Measurements from ENCODE around the gene SDK1. TPM values are rescaled to one million over a fixed set of nuclear protein-coding genes. Genes with fewer than 3 reads are reported as not detected.
A peak's percentile ranks its signal among the peaks of the same experiment; 100 is the strongest.

Gene SDK1
- total RNA-seq, 2 experiments from 2014 or later: 0.20 to 0.25 TPM

GRCh38 chr7:3378390-3379150, 77.5 kb downstream of the SDK1 start:
- DNase-seq: no peak
- no peaks in the 10 kb centered on the region for H3K4me1 Mint-ChIP-seq
- POLR2A ChIA-PET: no interaction called here
- no peaks in the 10 kb centered on the region for H3K36me3 Mint-ChIP-seq
- H3K9me3 Mint-ChIP-seq: no peaks in the 10 kb centered on the region
- H3K4me3 Mint-ChIP-seq: no peak overlapping the region
- peaks cover 8% of the 10 kb centered on the region for H3K27me3 Mint-ChIP-seq
- no peak for ATAC-seq (ENCODE audit: low read depth)
- no peak overlapping the region for H3K27ac Mint-ChIP-seq

GRCh38 chr7:3380034-3380433, 79.0 kb downstream of the SDK1 start:
- H3K4me3 Mint-ChIP-seq: no peak overlapping the region
- peaks cover 8% of the 10 kb centered on the region for H3K27me3 Mint-ChIP-seq
- no peak for ATAC-seq (ENCODE audit: low read depth)
- no peaks in the 10 kb centered on the region for H3K4me1 Mint-ChIP-seq
- no peaks in the 10 kb centered on the region for H3K9me3 Mint-ChIP-seq
- H3K36me3 Mint-ChIP-seq: no peaks in the 10 kb centered on the region
- POLR2A ChIA-PET: no interaction called here
- no peak overlapping the region for H3K27ac Mint-ChIP-seq
- DNase-seq: no peak

GRCh38 chr7:3380886-3381685, 80.0 kb downstream of the SDK1 start:
- H3K27ac Mint-ChIP-seq: no peak overlapping the region
- DNase-seq (no peak), ATAC-seq (ENCODE audit: low read depth) (no peak)
- no peaks in the 10 kb centered on the region for H3K36me3 Mint-ChIP-seq
- POLR2A ChIA-PET: no interaction called here
- H3K9me3 Mint-ChIP-seq: no peaks in the 10 kb centered on the region
- peaks cover 6% of the 10 kb centered on the region for H3K27me3 Mint-ChIP-seq
- H3K4me1 Mint-ChIP-seq: no peaks in the 10 kb centered on the region
- no peak overlapping the region for H3K4me3 Mint-ChIP-seq

- no peaks in the 10 kb centered on the region for H3K4me1 Mint-ChIP-seq
- H3K27me3 Mint-ChIP-seq: peaks cover 6% of the 10 kb centered on the region
- POLR2A ChIA-PET: no interaction called here
- no peak overlapping the region for H3K27ac Mint-ChIP-seq
- no peaks in the 10 kb centered on the region for H3K36me3 Mint-ChIP-seq
- no peak overlapping the region for H3K4me3 Mint-ChIP-seq
- no peaks in the 10 kb centered on the region for H3K9me3 Mint-ChIP-seq
- no peak for ATAC-seq (ENCODE audit: low read depth)
- DNase-seq: no peak
Measured at GRCh38 chr7:3386423-3387190, 85.6 kb downstream of the SDK1 start.

GRCh38 chr7:3393862-3394261, 92.8 kb downstream of the SDK1 start:
- Mint-ChIP-seq H3K36me3 (peaks cover 6% of the 10 kb centered on the region), H3K27ac (no peak overlapping the region), H3K4me3 (no peak overlapping the region), H3K27me3 (peaks cover 15% of the 10 kb centered on the region), H3K9me3 (peaks cover 13% of the 10 kb centered on the region), H3K4me1 (no peaks in the 10 kb centered on the region)
- POLR2A ChIA-PET: no interaction called here
- ATAC-seq (ENCODE audit: low read depth) (no peak), DNase-seq (no peak)

- peaks cover 6% of the 10 kb centered on the region for H3K36me3 Mint-ChIP-seq
- peaks cover 13% of the 10 kb centered on the region for H3K27me3 Mint-ChIP-seq
- no peak for DNase-seq
- ATAC-seq (ENCODE audit: low read depth): no peak
- no peaks in the 10 kb centered on the region for H3K4me1 Mint-ChIP-seq
- peaks cover 16% of the 10 kb centered on the region for H3K9me3 Mint-ChIP-seq
- H3K27ac Mint-ChIP-seq: no peak overlapping the region
- no peak overlapping the region for H3K4me3 Mint-ChIP-seq
- POLR2A ChIA-PET: no interaction called here
Measured at GRCh38 chr7:3397324-3397723, 96.3 kb downstream of the SDK1 start.

- POLR2A ChIA-PET: no interaction called here
- Mint-ChIP-seq H3K27ac (no peak overlapping the region), H3K27me3 (peaks cover 12% of the 10 kb centered on the region), H3K36me3 (peaks cover 6% of the 10 kb centered on the region), H3K4me1 (no peaks in the 10 kb centered on the region), H3K4me3 (no peak overlapping the region), H3K9me3 (peaks cover 12% of the 10 kb centered on the region)
- peak; percentile 18 for ATAC-seq (ENCODE audit: low read depth)
- DNase-seq: no peak
Measured at GRCh38 chr7:3399858-3400257, 98.8 kb downstream of the SDK1 start.

GRCh38 chr7:3404501-3404900, 103.4 kb downstream of the SDK1 start:
- H3K9me3 Mint-ChIP-seq: no peaks in the 10 kb centered on the region

GRCh38 chr7:3408814-3409595, 108.0 kb downstream of the SDK1 start:
- Mint-ChIP-seq H3K27ac (no peak overlapping the region), H3K9me3 (no peaks in the 10 kb centered on the region)

More at GRCh38 chr7:3404501-3404900, 103.4 kb downstream of the SDK1 start:
- no peak for DNase-seq
- Mint-ChIP-seq H3K36me3 (no peaks in the 10 kb centered on the region), H3K27ac (no peak overlapping the region), H3K4me3 (no peak overlapping the region), H3K4me1 (peaks cover 6% of the 10 kb centered on the region), H3K27me3 (peaks cover 5% of the 10 kb centered on the region)
- POLR2A ChIA-PET: no interaction called here
- no peak for ATAC-seq (ENCODE audit: low read depth)

GRCh38 chr7:3412871-3413270, 111.8 kb downstream of the SDK1 start:
- Mint-ChIP-seq H3K27me3 (peaks cover 4% of the 10 kb centered on the region), H3K4me1 (peaks cover 6% of the 10 kb centered on the region), H3K4me3 (no peak overlapping the region), H3K9me3 (no peaks in the 10 kb centered on the region), H3K36me3 (no peaks in the 10 kb centered on the region), H3K27ac (no peak overlapping the region)
- no peak for ATAC-seq (ENCODE audit: low read depth)
- POLR2A ChIA-PET: no interaction called here
- DNase-seq: no peak

More at GRCh38 chr7:3408814-3409595, 108.0 kb downstream of the SDK1 start:
- H3K4me3 Mint-ChIP-seq: no peak overlapping the region
- no peak for ATAC-seq (ENCODE audit: low read depth)
- peaks cover 9% of the 10 kb centered on the region for H3K27me3 Mint-ChIP-seq
- no peak for DNase-seq
- POLR2A ChIA-PET: no interaction called here
- no peaks in the 10 kb centered on the region for H3K36me3 Mint-ChIP-seq
- H3K4me1 Mint-ChIP-seq: peaks cover 6% of the 10 kb centered on the region

- ATAC-seq (ENCODE audit: low read depth): no peak
- peaks cover 4% of the 10 kb centered on the region for H3K27me3 Mint-ChIP-seq
- no peaks in the 10 kb centered on the region for H3K4me1 Mint-ChIP-seq
- H3K9me3 Mint-ChIP-seq: no peaks in the 10 kb centered on the region
- H3K4me3 Mint-ChIP-seq: no peak overlapping the region
- POLR2A ChIA-PET: no interaction called here
- H3K27ac Mint-ChIP-seq: no peak overlapping the region
- DNase-seq: no peak
- no peaks in the 10 kb centered on the region for H3K36me3 Mint-ChIP-seq
Measured at GRCh38 chr7:3415861-3416312, 114.8 kb downstream of the SDK1 start.

- peaks cover under 1% of the 10 kb centered on the region for H3K9me3 Mint-ChIP-seq
- no peak for ATAC-seq (ENCODE audit: low read depth)
- no peak overlapping the region for H3K4me3 Mint-ChIP-seq
- POLR2A ChIA-PET: no interaction called here
- H3K27me3 Mint-ChIP-seq: peaks cover 1% of the 10 kb centered on the region
- H3K4me1 Mint-ChIP-seq: no peaks in the 10 kb centered on the region
- DNase-seq: no peak
- H3K36me3 Mint-ChIP-seq: no peaks in the 10 kb centered on the region
- H3K27ac Mint-ChIP-seq: no peak overlapping the region
Measured at GRCh38 chr7:3416453-3416852, 115.4 kb downstream of the SDK1 start.

- Mint-ChIP-seq H3K27ac (no peak overlapping the region), H3K4me3 (no peak overlapping the region), H3K4me1 (no peaks in the 10 kb centered on the region), H3K36me3 (peaks cover 1% of the 10 kb centered on the region), H3K27me3 (no peaks in the 10 kb centered on the region), H3K9me3 (peaks cover 11% of the 10 kb centered on the region)
- no peak for DNase-seq
- no peak for ATAC-seq (ENCODE audit: low read depth)
- POLR2A ChIA-PET: no interaction called here
Measured at GRCh38 chr7:3425087-3425486, 124.0 kb downstream of the SDK1 start.

Data from activated naive CD8-positive, alpha-beta T cell treated with anti-CD3 and anti-CD28 coated beads, Interleukin-2, amount 10 ng/mL, durations not matched to agents 7 days and 5 days (primary cell).